CD4-positive, CD25-positive, alpha-beta regulatory T cell (primary cell): ENCODE measurements around the gene C1QTNF2. TPM values are rescaled to one million over a fixed set of nuclear protein-coding genes. Genes with fewer than 3 reads are reported as not detected.

ENCODE experiments used
- ATAC-seq, 2 donors: fragments of 150-1000 bp; cut with Tn5 transposase; one replicate each; pipeline ENCODE4 v1.10.0; 2021; ENCODE audit warnings: low read depth in 2 of 2, moderate number of reproducible peaks in 2 of 2, moderate library complexity in 1 of 2
- DNase-seq, 3 donors: peaks; one replicate each; pipeline versions ENCODE4 v3.0.0 to v3.0.0-alpha.2; 2012 to 2022; ENCODE audit warnings: mixed read lengths in 1 of 3
- H3K27ac ChIP-seq: one replicate; pipeline ENCODE4 v1.7.0; 2013; ENCODE audit warnings: mild to moderate bottlenecking, low read length; ENCODE audit not compliant: insufficient read depth, poor library complexity, severe bottlenecking
- H3K27me3 ChIP-seq: one replicate; pipeline ENCODE4 v1.7.0; 2013; ENCODE audit warnings: low read length; ENCODE audit not compliant: control insufficient read depth, insufficient read depth
- H3K36me3 ChIP-seq: one replicate; pipeline ENCODE4 v1.7.0; 2013; ENCODE audit warnings: mild to moderate bottlenecking, low read length, moderate library complexity; ENCODE audit not compliant: control insufficient read depth, insufficient read depth
- H3K4me1 ChIP-seq: 2 replicates; pipeline ENCODE4 v1.7.0; 2013; ENCODE audit warnings: mild to moderate bottlenecking, low read length; ENCODE audit not compliant: insufficient read depth, control insufficient read depth, poor library complexity, severe bottlenecking
- H3K4me3 ChIP-seq: one replicate; pipeline ENCODE4 v1.7.0; 2013; ENCODE audit warnings: low read depth, mild to moderate bottlenecking, low read length, moderate library complexity
- H3K9me3 ChIP-seq, 2 experiments: 1 replicate in 1 of 2; 2 replicates in 1 of 2; pipeline ENCODE4 v1.7.0; 2013; ENCODE audit warnings: low read length in 2 of 2, mild to moderate bottlenecking in 1 of 2, moderate library complexity in 1 of 2; ENCODE audit not compliant: control insufficient read depth in 2 of 2
- H3K27ac Mint-ChIP-seq, 3 donors: one replicate each; pipeline ENCODE4 v1.8.0; 2020 to 2022; ENCODE audit warnings: mild to moderate bottlenecking in 3 of 3, mixed read lengths in 3 of 3, moderate library complexity in 2 of 3
- H3K27me3 Mint-ChIP-seq: one replicate; pipeline ENCODE4 v1.8.0; 2022; ENCODE audit warnings: mild to moderate bottlenecking, mixed read lengths
- H3K36me3 Mint-ChIP-seq: one replicate; pipeline ENCODE4 v1.8.0; 2020; ENCODE audit warnings: mixed read lengths
- H3K4me1 Mint-ChIP-seq, 4 donors: one replicate each; pipeline ENCODE4 v1.8.0; 2020 to 2022; ENCODE audit warnings: mixed read lengths in 4 of 4, mild to moderate bottlenecking in 1 of 4
- H3K4me3 Mint-ChIP-seq, 4 donors: one replicate each; pipeline ENCODE4 v1.8.0; 2020 to 2022; ENCODE audit warnings: mild to moderate bottlenecking in 4 of 4, mixed read lengths in 4 of 4, moderate library complexity in 3 of 4
- H3K9me3 Mint-ChIP-seq, 7 donors: one replicate each; pipeline ENCODE4 v1.8.0; 2020 to 2022; ENCODE audit warnings: mixed read lengths in 7 of 7, mild to moderate bottlenecking in 3 of 7, moderate library complexity in 2 of 7
- polyA plus RNA-seq, 4 donors: library from polyadenylated mRNA; unstranded; fragments of 300-500 nt; fragmentation: Illumina TruSeq; gene quantifications; one replicate each; pipeline ENCODE4 v1.2.3, GENCODE V29; 2021
- total RNA-seq: library from RNA; stranded (reverse); gene quantifications from one replicate; pipeline ENCODE4 v1.2.3, GENCODE V29; 2022

Gene C1QTNF2
- total and polyA plus RNA-seq, 5 donors from 2014 or later, result not detected

GRCh38 chr5:160359242-160359641 is 11.2 kb downstream of the C1QTNF2 start:
- peaks cover 0 to 1% (median 0%) of the 10 kb centered on the region in 7 donors for H3K9me3 Mint-ChIP-seq
- no peaks in the 10 kb centered on the region for H3K36me3 Mint-ChIP-seq
- ATAC-seq (no peak), DNase-seq (no peak)
- peaks cover 19% of the 10 kb centered on the region for H3K27me3 Mint-ChIP-seq
- no peak overlapping the region for H3K4me3 ChIP-seq
- H3K27ac ChIP-seq, result no peak overlapping the region
- no peaks in the 10 kb centered on the region for H3K9me3 ChIP-seq
- no peaks in the 10 kb centered on the region for H3K27me3 ChIP-seq
- no peak overlapping the region for H3K27ac Mint-ChIP-seq
- H3K4me3 Mint-ChIP-seq, result no peak overlapping the region
- H3K4me1 ChIP-seq, result no peaks in the 10 kb centered on the region
- H3K36me3 ChIP-seq, result no peaks in the 10 kb centered on the region
- H3K4me1 Mint-ChIP-seq, result no peaks in the 10 kb centered on the region

GRCh38 chr5:160357861-160358411 is 12.5 kb downstream of the C1QTNF2 start:
- no peak overlapping the region for H3K27ac Mint-ChIP-seq

GRCh38 chr5:160357394-160357793 is 13.0 kb downstream of the C1QTNF2 start:
- Histone ChIP-seq H3K9me3 (no peaks in the 10 kb centered on the region), H3K27ac (no peak overlapping the region), H3K36me3 (no peaks in the 10 kb centered on the region), H3K4me3 (no peak overlapping the region), H3K27me3 (no peaks in the 10 kb centered on the region), H3K4me1 (no peaks in the 10 kb centered on the region)
- no peak for DNase-seq
- no peak for ATAC-seq
- H3K27ac Mint-ChIP-seq, result no peak overlapping the region
- H3K4me1 Mint-ChIP-seq, result no peaks in the 10 kb centered on the region
- H3K27me3 Mint-ChIP-seq, result peaks cover 13% of the 10 kb centered on the region
- no peaks in the 10 kb centered on the region for H3K36me3 Mint-ChIP-seq
- peaks cover 0 to 1% (median 0%) of the 10 kb centered on the region in 7 donors for H3K9me3 Mint-ChIP-seq
- H3K4me3 Mint-ChIP-seq, result no peak overlapping the region

More at GRCh38 chr5:160357861-160358411, 12.5 kb downstream of the C1QTNF2 start:
- H3K27ac ChIP-seq, result no peak overlapping the region
- no peak overlapping the region for H3K4me3 Mint-ChIP-seq
- peaks cover 0 to 1% (median 0%) of the 10 kb centered on the region in 7 donors for H3K9me3 Mint-ChIP-seq
- no peaks in the 10 kb centered on the region for H3K4me1 ChIP-seq
- ATAC-seq (no peak), DNase-seq (no peak)
- no peaks in the 10 kb centered on the region for H3K9me3 ChIP-seq
- H3K4me1 Mint-ChIP-seq, result no peaks in the 10 kb centered on the region
- peaks cover 13% of the 10 kb centered on the region for H3K27me3 Mint-ChIP-seq
- no peaks in the 10 kb centered on the region for H3K36me3 ChIP-seq
- H3K27me3 ChIP-seq, result no peaks in the 10 kb centered on the region
- no peak overlapping the region for H3K4me3 ChIP-seq
- H3K36me3 Mint-ChIP-seq, result no peaks in the 10 kb centered on the region

- Histone ChIP-seq H3K27me3 (no peaks in the 10 kb centered on the region), H3K9me3 (no peaks in the 10 kb centered on the region), H3K27ac (no peak overlapping the region), H3K36me3 (no peaks in the 10 kb centered on the region), H3K4me3 (no peak overlapping the region), H3K4me1 (no peaks in the 10 kb centered on the region)
- Mint-ChIP-seq H3K27ac (no peak overlapping the region), H3K36me3 (no peaks in the 10 kb centered on the region), H3K9me3 (peaks cover 0 to under 1% (median 0%) of the 10 kb centered on the region in 7 donors), H3K4me3 (no peak overlapping the region), H3K27me3 (peaks cover 17% of the 10 kb centered on the region), H3K4me1 (no peaks in the 10 kb centered on the region)
- no peak for ATAC-seq
- no peak for DNase-seq
Observed at GRCh38 chr5:160356550-160357347, 13.7 kb downstream of the C1QTNF2 start.

- no peaks in the 10 kb centered on the region for H3K27me3 ChIP-seq
- Mint-ChIP-seq H3K36me3 (no peaks in the 10 kb centered on the region), H3K9me3 (no peaks in the 10 kb centered on the region), H3K27ac (no peak overlapping the region), H3K4me1 (no peaks in the 10 kb centered on the region), H3K4me3 (no peak overlapping the region), H3K27me3 (peaks cover 8% of the 10 kb centered on the region)
- H3K4me3 ChIP-seq, result no peak overlapping the region
- no peak overlapping the region for H3K27ac ChIP-seq
- no peak for ATAC-seq
- H3K9me3 ChIP-seq, result no peaks in the 10 kb centered on the region
- H3K4me1 ChIP-seq, result no peaks in the 10 kb centered on the region
- DNase-seq, result no peak
- no peaks in the 10 kb centered on the region for H3K36me3 ChIP-seq
Observed at GRCh38 chr5:160354666-160355065, 15.8 kb downstream of the C1QTNF2 start.

GRCh38 chr5:160353379-160353778 is 17.0 kb downstream of the C1QTNF2 start:
- Mint-ChIP-seq H3K27ac (no peak overlapping the region), H3K36me3 (no peaks in the 10 kb centered on the region), H3K4me1 (no peaks in the 10 kb centered on the region), H3K4me3 (no peak overlapping the region), H3K9me3 (no peaks in the 10 kb centered on the region), H3K27me3 (peaks cover 4% of the 10 kb centered on the region)
- H3K27me3 ChIP-seq, result no peaks in the 10 kb centered on the region
- H3K4me1 ChIP-seq, result no peaks in the 10 kb centered on the region
- DNase-seq (no peak), ATAC-seq (no peak)
- no peak overlapping the region for H3K27ac ChIP-seq
- no peaks in the 10 kb centered on the region for H3K9me3 ChIP-seq
- no peak overlapping the region for H3K4me3 ChIP-seq
- no peaks in the 10 kb centered on the region for H3K36me3 ChIP-seq

- H3K4me1 ChIP-seq, result no peaks in the 10 kb centered on the region
- H3K9me3 ChIP-seq, result no peaks in the 10 kb centered on the region
- no peak for ATAC-seq
- Mint-ChIP-seq H3K4me1 (no peaks in the 10 kb centered on the region), H3K27ac (no peak overlapping the region), H3K9me3 (no peaks in the 10 kb centered on the region), H3K4me3 (no peak overlapping the region), H3K27me3 (peaks cover 4% of the 10 kb centered on the region), H3K36me3 (no peaks in the 10 kb centered on the region)
- no peaks in the 10 kb centered on the region for H3K27me3 ChIP-seq
- H3K27ac ChIP-seq, result no peak overlapping the region
- H3K4me3 ChIP-seq, result no peak overlapping the region
- no peaks in the 10 kb centered on the region for H3K36me3 ChIP-seq
- no peak for DNase-seq
Observed at GRCh38 chr5:160352308-160352707, 18.1 kb downstream of the C1QTNF2 start.

GRCh38 chr5:160349935-160350303 is 20.5 kb downstream of the C1QTNF2 start:
- Histone ChIP-seq H3K4me3 (no peak overlapping the region), H3K9me3 (no peaks in the 10 kb centered on the region), H3K4me1 (peaks cover 5% of the 10 kb centered on the region), H3K27me3 (no peaks in the 10 kb centered on the region), H3K27ac (no peak overlapping the region), H3K36me3 (no peaks in the 10 kb centered on the region)
- H3K9me3 Mint-ChIP-seq, result no peaks in the 10 kb centered on the region
- no peaks in the 10 kb centered on the region for H3K36me3 Mint-ChIP-seq
- DNase-seq (no peak), ATAC-seq (no peak)
- no peak overlapping the region for H3K4me3 Mint-ChIP-seq
- H3K4me1 Mint-ChIP-seq, result peaks cover 0 to 4% (median 0%) of the 10 kb centered on the region in 4 donors
- no peak overlapping the region for H3K27ac Mint-ChIP-seq
- H3K27me3 Mint-ChIP-seq, result peaks cover 4% of the 10 kb centered on the region
